ENCODE results near the gene MCM5.
"Not testable (repeated sequence)": the region's sequence is repeated elsewhere in the genome, so short reads cannot be mapped to it uniquely, and the experiment has no call there.

Gene MCM5

GRCh38 chr22:35434061-35434710, 34.2 kb downstream of the MCM5 start:
- no peak for DNase-seq

DNA sequence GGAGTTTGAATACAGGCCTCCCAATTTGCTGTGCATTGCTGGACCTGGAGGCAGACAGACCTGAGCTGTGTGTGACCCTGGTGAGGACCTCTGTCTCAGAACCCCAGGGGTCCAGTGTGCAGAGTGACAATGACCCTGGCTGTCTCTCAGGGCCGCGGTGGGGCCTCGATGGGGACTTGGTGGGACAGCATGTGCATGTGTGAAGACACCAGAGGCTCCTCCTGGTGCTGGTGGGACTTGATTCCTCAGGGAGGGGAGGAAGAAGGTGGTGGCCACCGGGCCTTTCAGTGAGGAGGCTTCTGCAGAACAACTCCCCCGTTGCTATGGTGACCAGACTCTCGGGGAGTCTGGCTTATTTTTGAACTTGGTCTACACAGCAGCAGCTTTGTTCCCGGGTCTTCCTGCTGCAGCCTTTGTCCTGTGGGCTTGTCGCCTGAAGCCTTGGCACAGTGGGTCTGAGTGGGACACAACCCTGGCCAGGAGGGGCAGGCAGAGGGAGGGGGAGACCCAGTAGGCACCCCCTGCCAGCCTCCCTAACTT, 35.3 kb downstream of the MCM5 start:
- no peak for DNase-seq

- no peak for DNase-seq
Measured at GRCh38 chr22:35436421-35436820, 36.5 kb downstream of the MCM5 start.

DNA sequence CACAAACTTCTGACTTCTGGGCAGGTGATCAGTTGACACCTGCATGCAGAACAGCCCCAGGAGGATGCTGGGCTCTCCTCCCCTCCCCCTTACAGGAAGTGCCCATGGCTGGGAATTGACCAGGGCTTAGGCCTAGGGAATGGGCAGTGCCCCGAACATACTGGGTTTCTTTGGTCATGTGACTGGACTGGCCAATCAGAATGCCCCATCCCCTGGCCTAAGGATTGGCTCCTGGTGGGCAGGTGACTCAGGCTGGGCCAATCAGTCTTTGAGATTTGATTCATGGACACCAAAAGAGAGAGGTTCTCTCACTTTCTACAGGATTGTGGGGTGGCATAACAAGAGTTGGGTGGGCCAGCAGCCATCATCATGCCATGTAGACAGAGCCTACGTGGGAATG, 37.1 kb downstream of the MCM5 start:
- no peak for DNase-seq

DNA sequence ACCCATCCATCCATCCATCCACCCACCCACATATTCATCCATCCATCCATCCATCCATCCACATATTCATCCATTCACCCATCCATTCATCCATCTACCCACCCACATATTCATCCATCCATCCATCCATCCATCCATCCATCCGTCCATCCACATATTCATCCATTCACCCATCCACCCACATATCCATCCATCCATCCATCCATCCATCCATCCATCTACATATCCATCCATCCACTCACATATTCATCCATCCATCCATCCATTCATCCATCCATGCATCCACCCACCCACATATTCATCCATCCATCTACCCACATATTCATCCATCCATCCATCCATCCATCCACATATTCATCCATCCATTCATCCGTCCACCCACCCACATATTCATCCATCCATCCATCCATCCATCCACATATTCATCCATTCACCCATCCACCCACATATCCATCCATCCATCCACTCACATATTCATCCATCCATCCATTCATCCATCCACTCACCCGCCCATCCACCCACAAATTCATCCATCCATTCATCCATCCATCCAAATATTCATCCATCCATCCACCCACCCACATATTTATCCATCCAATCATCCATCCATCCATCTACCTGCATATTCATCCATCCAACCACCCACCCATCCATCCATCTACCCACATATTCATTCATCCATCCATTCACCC, 38.9 kb downstream of the MCM5 start:
- not testable (repeated sequence) for DNase-seq

GRCh38 chr22:35439365-35439717, 39.4 kb downstream of the MCM5 start:
- DNase-seq: no peak

GRCh38 chr22:35440129-35440528, 40.2 kb downstream of the MCM5 start:
- no peak for DNase-seq

DNA sequence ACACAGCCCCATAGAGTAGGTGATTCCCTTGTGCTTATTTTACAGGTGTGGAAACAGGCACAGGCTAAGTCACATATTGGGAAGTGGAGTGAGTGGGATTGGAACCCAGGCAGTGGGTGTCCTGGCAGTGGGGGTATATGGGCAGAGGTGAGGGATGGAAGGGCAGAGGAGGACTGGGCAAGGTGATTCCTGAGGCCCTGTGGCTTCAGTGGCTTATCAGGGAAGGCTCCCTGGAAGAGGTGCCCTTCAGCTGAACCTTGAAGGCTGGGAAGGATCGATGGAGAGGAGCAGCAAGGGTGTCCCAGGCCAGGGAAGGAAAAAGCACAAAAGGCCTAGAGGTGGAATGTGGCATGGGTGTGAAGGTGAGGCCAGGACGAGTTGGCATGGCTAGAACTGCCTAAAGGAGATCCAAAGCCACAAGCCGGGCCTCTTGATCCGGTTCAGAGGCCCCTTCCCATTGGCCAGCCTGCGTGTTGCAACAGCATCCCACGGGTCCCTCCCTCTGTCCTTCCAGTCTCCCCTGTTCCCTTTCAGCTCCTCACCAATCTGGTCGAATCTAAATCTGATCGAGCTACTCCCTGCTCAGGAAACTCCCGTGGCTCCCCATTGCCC, 41.7 kb downstream of the MCM5 start:
- no peak for DNase-seq

DNA sequence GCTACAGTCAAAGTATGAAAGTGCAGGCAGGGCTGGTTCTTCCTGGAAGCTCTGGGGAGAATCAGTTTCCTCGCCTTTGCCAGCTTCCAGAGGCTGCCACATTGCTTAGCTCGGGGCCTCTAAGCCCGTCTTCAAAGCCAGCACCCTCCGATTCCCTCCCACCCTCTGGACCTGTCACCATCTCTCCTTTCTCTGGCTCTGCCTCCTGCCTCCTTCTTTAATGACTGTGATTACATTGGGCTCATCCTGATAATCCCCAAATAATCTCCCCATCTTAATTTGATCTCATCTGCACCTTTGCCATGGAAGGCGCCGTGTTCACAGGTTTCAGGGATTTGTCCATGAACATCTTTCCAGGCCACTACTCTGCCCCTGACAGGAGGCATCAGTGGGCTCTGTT, 42.5 kb downstream of the MCM5 start:
- DNase-seq: no peak

DNA sequence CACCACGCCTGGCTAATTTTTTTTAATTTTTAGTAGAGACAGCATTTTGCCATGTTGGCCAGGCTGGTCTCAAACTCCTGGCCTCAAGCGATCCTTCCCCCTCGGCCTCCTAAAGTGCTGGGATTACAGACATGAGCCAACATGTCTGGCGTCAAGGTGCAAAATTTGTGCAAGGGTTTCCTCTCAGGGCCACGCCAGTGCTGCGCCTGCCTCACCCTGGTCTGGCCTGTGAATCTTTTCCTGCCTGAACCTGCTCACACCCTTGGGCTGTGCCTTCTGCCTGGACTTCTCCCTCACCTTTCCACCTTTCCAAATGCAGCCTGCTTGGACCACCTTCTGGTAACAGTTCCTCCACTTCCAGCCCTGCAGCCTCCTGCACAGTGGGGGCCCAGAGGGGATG, 43.4 kb downstream of the MCM5 start:
- no peak for DNase-seq

DNA sequence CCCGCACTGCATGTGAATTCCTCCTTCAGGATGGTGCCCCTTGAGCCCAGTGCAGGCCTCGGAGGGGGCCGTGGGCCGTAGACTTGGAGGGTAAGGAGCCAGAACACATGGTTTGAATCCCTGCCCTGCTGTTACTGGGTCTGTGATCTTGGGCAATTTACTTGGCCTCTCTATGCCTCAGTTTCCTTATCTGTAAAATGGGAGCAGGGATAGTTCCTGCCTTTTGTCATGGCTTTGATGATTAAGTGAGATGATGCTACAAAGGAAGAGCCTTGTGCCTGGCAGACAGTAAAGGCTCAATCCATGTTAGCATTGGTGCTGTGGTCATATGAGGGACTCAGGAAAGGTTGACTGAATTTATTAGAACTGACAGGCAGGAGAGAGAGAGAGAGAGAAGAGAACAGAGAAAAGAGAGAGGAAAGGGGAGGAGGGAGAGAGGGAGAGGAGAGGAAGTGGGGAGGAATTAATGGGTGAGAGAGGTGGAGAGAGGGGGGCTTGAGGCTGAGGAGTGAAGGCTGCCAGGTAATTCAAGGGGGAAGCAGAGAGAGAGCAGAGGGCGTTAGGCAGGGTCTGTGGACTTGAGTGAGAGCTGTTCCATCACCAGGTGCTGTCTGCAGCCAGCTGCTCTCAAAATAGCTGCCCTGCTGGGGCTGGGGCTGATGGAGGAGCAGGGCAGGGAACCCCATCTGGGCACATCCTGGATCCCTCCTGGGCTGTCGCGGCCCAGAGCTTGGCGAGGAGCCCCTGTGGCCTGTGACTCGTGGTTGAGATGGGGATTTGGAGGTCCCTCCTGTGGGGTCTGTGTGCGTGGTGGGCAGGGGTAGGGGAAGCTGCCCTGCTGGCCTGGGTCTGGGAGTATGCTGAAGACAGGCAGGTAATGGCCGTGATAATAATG, 44.1 kb downstream of the MCM5 start:
- DNase-seq: no peak

DNA sequence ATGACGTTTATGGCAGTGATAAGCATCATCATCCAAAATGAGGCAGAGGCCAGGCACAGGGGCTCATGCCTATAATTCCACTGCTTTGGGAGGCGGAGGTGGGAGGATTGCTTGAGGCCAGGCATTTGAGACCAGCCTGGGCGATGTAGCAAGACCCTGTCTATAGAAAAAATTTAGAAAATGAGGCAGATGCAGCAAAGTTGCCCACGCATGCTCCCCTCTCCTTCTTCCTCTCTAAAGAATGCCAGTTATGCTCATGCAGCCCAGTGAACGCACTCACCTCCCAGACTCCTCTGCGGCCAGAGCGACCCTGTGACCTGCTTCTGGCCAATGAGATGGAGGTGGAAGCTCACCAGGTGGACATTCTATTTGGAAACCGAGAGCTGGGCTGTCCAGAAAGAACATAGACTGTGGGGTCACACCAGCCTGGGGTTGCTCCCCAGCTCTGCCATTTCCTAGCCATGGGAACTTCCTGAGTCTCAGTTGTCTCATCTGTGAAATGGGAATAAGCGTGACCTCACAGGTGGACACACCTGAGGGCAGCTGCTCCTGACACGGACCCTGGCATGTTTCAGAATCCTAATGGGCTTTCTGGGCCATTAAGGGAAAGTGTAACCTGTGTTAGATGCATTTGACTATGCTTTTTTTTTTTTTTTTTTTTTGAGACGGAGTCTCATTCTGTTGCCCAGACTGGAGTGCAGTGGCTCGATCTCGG, 44.9 kb downstream of the MCM5 start:
- no peak for DNase-seq

GRCh38 chr22:35445933-35446332, 46.0 kb downstream of the MCM5 start:
- DNase-seq: no peak

GRCh38 chr22:35446365-35446764, 46.4 kb downstream of the MCM5 start:
- DNase-seq: no peak

GRCh38 chr22:35448523-35448922, 48.6 kb downstream of the MCM5 start:
- no peak for DNase-seq

DNA sequence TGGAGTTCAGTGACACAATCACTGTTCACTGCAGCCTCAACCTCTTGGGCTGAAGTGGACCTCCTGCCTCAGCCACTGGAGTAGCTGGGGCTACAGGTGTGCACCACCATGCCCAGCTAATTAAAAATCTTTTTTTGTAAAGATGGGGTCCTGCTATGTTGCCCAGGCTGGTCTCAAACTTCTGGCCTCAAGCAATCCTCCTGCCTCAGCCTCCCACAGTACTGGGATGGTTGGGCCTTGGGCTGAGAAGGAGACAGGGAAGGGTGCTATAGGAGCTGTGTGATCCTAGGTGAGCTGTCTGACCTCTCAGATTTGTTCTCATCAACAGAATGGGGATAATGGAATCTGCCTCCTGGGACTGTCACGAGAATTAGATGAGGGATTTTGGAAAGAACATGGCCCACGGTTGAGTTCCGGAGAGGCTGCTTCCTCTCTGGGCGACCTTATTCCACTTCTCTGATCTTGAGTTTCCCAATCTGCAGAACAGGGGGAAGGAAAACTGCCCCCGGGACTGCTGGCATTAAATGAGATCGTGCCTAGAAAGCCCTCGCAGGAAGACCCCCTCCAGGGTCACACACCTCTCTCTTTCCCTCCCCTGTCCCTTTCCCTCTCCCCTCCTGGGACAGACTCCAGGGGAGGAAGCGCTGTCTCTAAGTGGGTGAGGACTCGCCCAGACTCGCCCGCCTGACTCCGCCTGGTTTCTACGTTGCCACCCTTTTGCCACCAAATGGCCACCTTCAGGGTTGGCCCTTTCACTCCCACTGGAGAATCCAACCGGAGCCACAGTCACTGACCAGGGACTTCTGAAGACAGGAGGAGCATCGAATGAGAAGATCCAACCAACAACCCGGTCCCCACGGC, 50.1 kb downstream of the MCM5 start:
- DNase-seq: no peak

DNA sequence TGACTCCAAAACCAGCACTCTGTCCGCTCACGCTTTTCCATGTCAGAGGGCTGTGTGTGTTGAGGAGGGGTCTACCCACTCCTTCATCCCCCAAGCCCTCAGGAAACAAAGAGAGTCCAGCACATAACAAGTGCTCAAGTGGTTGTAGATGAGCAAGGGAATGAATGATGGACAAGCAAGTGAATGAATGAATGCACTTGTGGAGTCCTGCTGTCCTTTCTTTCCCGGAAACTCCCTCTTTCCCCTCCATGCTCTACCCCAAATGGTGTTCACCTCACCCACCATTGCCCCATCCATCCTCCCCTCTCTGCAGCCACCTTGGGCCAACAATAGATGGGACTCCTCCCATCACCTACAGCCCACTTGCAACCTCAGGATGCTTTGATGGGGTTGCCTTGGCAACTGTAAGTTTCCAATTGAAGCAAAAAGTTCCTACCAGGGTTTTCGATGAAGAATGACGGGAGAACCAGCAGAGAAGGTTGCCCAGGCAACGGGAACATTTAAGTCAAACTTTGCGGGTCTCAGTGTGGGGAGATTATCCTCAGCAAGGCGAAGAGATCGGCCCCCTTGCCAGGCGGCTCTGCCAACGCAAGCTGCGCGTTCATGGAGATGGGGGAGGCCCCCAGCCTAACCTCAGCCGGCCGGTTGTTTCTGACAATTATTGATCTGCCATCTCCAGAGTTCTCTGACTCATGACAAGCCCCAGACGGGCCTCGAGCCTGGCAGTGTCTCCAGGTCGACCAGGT, 51.1 kb downstream of the MCM5 start:
- DNase-seq: no peak

GRCh38 chr22:35451592-35451991, 51.7 kb downstream of the MCM5 start:
- no peak for DNase-seq

DNA sequence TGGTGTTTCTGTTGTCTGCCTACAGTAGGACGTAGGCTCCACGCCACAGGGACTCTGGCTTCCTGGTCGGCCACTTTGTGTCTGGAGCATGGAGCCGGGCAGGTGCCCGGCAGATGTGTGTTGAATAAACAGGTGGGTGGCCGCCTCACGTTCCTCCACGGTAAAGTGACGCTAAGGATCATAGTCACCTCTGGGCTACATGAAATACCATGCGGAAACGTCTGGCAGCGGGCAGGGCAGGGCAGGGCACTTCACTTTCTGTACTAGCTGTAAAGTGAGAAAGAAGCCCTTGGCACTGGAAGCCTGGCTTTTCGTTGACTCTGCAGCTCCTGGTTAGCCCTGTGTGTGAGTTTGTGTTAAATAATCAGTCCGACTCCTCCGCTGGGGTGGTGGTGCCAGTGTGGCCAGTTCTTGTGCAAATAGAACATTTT, 52.4 kb downstream of the MCM5 start:
- no peak for DNase-seq
